GM12892 (cell line): ENCODE data around the gene MAGEF1.

ENCODE experiments used
- POLR2A ChIP-seq: IDR thresholded peaks from 2 replicates; pipeline ENCODE4 v1.6.1; 2011; ENCODE audit warnings: low read depth, low read length, control low read depth
- POLR2AphosphoS5 ChIP-seq: IDR thresholded peaks from 2 replicates; pipeline ENCODE4 v1.6.1; 2011; ENCODE audit warnings: low read depth, low read length, control low read depth
- TAF1 ChIP-seq: IDR thresholded peaks from 2 replicates; pipeline ENCODE4 v1.6.1; 2011; ENCODE audit warnings: low read depth, mild to moderate bottlenecking, control low read depth, low read length, borderline replicate concordance

DNA sequence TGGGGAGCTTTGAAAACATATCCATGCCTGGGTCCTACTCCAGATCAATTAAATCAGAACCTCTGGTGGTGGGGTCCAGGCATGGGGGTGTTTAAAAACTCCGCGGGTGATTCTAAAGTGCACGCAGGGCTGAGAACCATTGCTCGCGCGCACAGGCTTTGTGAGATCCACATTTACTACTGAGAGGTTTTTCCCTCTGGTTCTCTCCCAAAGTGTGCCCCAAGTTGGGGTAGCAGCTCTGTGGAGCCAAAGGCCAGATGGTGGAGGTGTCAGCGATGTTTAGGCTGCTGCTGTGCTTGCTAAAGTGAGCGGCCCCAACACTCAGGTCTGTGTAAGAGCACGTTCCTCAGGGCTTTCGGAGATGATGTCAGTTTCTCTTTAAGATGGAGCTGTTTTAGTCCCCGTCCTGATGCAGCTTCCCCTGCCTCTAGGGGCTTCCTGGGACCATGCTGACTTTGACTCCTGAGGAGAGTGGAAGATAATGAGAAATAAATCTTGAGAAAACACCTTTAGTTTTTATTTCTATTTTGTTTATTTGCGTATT, 13.4 kb upstream of the MAGEF1 start:
- no peak for TF ChIP-seq POLR2AphosphoS5
- TF ChIP-seq POLR2A, result no peak
- TF ChIP-seq TAF1, result no peak
